ENCODE results near the gene MPZL3.

Gene MPZL3

GRCh38 chr11:118264569-118265465 is 12.7 kb upstream of the MPZL3 start:
- DNase-seq, result no peak

GRCh38 chr11:118263695-118264568 is 11.8 kb upstream of the MPZL3 start, which contains the start of gene MPZL2:
Gene MPZL2 (minus strand): TSS chr11:118264297. CDS start chr11:118264153, 144 bp downstream.
- DNase-seq, result no peak

DNA sequence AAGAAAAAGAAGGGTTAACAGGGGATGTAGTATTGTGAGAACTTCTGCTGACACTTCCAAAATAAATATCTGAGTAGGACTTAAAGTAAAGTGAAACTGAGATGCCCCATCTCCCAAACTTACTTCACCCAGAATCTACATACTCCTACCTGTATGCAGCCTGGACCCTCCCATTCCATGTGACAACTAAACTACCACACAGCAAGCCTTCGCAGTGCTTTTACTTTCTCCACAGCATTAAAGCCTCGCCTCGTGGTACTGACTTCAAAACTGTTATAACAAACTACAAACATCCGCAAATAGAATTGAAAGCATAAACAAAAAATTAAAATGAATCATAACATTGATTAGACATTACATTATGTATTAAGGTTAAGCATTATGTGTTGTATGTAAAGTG is 10.9 kb upstream of the MPZL3 start:
- DNase-seq, result no peak

DNA sequence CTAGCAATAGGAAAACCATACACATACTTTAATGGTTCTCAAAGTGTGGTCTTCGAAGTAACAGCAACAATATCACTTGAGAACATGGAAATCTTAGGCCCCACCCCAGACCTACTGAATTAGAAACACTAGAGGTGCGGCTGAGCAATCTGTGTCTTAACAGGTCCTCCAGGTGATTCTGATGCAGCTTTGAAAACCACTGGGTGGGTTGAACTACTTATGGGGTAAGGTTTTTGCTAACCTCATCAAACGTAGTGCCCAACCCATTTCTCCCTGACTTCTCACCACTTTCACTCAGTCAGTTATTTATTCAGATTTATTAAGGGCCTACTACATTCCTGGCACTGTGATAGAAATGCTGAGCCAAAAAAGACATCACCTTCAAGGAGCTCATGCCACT is 8.2 kb upstream of the MPZL3 start:
- DNase-seq, result no peak

DNA sequence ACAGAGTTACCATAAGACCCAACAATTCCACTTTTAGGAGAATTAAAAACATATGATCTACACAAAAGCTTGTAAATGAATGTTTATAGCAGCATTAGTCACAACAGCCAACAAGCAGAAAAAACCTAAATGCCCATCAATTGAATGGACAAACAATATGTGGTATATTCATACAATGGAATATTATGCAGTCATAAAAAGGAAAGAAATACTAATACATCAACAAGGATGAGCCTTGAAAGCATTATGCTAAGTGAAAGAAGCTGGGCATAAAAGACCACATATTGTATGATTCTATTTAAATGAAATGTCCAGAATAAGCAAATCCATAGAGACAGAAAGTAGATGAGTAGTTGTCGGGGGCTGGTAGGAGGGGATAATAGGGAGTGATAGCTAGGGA is 7.0 kb upstream of the MPZL3 start:
- DNase-seq, result no peak

- no peak for DNase-seq
Observed at GRCh38 chr11:118258410-118258809, 6.2 kb upstream of the MPZL3 start.

GRCh38 chr11:118252688-118253087 is 523 bp upstream of the MPZL3 start:
- DNase-seq, result no peak

- DNase-seq, result no peak
Observed at GRCh38 chr11:118247041-118247440, 5.1 kb downstream of the MPZL3 start.

- DNase-seq, result no peak
Observed at GRCh38 chr11:118245936-118246562, 6.1 kb downstream of the MPZL3 start.

DNA sequence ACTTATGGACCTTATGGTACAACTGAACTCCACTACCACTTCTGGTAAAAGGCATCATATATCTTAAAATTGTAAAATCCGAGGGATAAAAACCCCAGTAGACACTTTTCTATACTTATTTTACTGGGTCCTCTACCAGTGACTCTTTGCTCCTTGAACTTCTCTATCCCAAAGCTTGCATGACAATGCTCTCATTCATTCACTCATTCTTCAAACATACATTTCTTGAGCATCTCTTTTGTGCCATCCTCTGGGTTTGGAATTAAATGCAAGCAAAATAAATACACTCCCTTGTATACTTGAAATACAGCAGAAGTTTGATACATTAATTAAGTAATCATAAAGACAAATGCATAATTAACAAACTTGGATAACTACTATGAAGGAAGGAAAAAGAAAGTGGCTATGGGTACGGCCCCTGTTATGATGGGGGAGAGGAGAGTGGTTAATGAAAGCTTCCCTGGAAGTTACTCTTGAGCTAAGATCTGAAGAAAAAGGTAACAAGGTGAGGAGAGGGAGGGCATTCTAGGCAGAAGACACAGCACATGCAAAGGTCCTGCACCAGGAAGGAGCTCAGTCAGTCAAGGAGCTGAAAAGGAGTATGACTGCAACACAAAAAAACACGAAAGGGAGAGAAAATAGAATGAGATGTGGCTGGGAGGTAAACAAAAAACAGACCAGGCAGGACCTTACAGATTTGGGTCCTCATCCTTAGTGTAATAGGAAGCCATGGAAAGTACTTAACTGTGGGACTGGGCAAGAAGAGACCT is 8.0 kb downstream of the MPZL3 start:
- DNase-seq, result no peak

GRCh38 chr11:118243161-118243560 is 9.0 kb downstream of the MPZL3 start:
- DNase-seq, result no peak

DNA sequence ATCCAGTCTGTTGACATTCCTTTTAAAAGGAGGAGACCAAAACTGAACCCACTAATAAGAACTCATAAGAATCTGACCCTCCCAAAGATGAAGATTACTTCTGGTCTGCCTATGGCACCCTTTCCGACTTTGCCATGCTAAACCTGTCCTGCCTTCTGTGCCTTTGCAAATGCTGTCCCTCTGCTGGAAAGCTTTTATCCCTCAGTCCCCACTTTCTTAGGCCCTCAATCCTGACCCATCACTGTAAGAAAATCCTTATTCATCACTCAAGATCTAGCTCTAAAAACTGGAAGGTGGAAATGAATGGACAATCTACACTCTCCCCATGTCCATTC is 10.4 kb downstream of the MPZL3 start:
- DNase-seq, result no peak

- no peak for DNase-seq
Observed at GRCh38 chr11:118240999-118241763, 11.0 kb downstream of the MPZL3 start.

- DNase-seq, result no peak
Observed at GRCh38 chr11:118239509-118240205, 12.5 kb downstream of the MPZL3 start.

DNA sequence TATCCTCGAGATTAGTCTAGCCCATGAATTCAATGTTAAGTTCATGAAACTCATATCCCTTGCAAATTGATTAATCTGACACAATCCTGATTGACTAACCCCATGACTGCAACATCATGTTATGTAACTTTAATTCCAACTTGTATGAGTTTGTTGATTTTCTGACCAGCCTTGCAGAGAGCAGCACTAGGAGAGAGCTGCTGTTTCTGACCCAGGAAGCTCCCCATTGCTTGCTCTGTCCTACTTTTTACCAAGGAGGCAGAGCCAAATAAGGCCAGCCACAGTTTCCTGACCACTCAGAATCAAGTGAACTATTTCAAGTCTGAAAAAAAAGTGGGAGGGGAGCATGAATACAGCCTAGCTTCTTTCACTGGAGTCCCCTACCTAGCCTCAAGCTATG is 13.2 kb downstream of the MPZL3 start:
- no peak for DNase-seq

DNA sequence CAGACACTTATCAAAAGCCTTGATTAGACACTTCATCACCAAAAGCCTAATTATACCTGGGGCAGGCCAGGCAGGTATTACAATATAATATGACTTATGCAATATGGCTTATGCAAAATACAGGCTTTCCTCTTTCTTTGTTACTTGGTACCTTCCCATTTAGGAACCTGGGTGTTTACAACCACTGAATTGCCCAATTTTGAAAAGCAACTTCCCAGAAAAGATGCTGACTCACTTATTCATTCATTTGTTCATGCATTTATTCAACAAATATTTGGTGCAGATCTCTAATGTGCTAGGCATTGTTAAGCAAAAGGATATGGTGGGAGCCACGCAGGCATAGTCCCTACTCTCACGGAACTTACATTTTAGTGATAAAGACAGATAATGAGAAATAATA is 13.7 kb downstream of the MPZL3 start:
- DNase-seq, result no peak

GRCh38 chr11:118236170-118236569 is 16.0 kb downstream of the MPZL3 start:
- no peak for DNase-seq

DNA sequence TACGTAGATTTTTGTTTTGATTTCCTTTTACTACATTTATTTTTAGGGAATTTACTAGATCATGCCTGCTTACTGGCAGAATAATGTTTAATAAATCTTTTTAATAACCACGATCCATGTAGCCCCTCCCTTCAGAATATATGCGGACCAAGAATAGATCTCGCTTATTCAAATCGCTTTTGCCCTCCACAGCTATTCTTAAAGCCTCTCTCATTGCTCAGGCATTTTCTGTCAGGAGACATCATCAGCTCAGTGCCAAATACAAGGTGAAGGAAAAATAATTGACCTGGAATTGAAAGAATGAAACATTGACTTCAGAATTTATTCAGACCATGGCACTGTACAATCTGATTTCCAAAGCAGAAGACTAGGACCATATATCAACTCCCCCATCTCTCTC is 17.3 kb downstream of the MPZL3 start:
- DNase-seq, result no peak

- no peak for DNase-seq
Observed at GRCh38 chr11:118233850-118234249, 18.3 kb downstream of the MPZL3 start.

DNA sequence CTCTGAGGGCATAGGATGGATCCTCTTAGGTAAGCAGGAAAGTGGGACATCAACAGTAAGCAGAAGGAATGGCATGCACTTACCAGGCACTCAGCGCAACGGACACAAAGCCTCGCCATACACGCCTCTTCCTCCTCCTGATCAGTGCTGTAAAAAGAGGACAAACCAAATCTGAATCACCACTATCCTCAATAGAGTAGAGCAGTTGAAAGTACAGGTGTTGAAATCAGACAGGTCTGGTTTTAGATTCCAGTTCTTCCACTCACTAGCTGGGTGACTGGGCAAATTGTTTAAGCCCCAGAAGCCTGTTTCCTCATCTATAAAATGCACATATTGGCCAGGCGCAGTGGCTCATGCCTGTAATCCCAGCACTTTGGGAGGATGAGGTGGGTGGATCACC is 18.8 kb downstream of the MPZL3 start:
- no peak for DNase-seq

GRCh38 chr11:118232659-118233058 is 19.5 kb downstream of the MPZL3 start:
- DNase-seq, result no peak

Measured in SHP77 (cell line).